Stimulated activated CD4-positive, alpha-beta T cell treated with anti-CD3 and anti-CD28 coated beads, Interleukin-15, amount 100 ng/mL, for 1 hour (primary cell): ENCODE measurements around the gene MAP9.
"Not testable (repeated sequence)": the region's sequence is repeated elsewhere in the genome, so short reads cannot be mapped to it uniquely, and the experiment has no call there.

Experiments
- DNase-seq, 2 donors: peaks; one replicate each; pipeline ENCODE4 v3.0.0-alpha.2; 2020; ENCODE audit warnings: low read depth in 1 of 2, low spot score in 1 of 2

MAP9 gene

GRCh38 chr4:155376387-155377268 is at the start of gene MAP9:
TSS of gene MAP9 (minus strand) at chr4:155376965. CDS start at chr4:155375850, 1,115 bp downstream.
- peak; percentile 64 to 75 for DNase-seq

- not testable (repeated sequence) for DNase-seq
Measured at GRCh38 chr4:155424778-155425177, 48.0 kb upstream of the MAP9 start.

GRCh38 chr4:155423671-155424070 is 46.9 kb upstream of the MAP9 start:
- DNase-seq = no peak

GRCh38 chr4:155419266-155419665 is 42.5 kb upstream of the MAP9 start:
- no peak for DNase-seq

GRCh38 chr4:155415662-155416061 is 38.9 kb upstream of the MAP9 start:
- no peak for DNase-seq

- DNase-seq = no peak
Measured at GRCh38 chr4:155413451-155413850, 36.7 kb upstream of the MAP9 start.

GRCh38 chr4:155411546-155411945 is 34.8 kb upstream of the MAP9 start:
- no peak for DNase-seq

GRCh38 chr4:155408796-155409195 is 32.0 kb upstream of the MAP9 start:
- no peak for DNase-seq

GRCh38 chr4:155407480-155407879 is 30.7 kb upstream of the MAP9 start:
- DNase-seq = no peak

GRCh38 chr4:155405059-155405458 is 28.3 kb upstream of the MAP9 start:
- DNase-seq = no peak

- no peak for DNase-seq
Measured at GRCh38 chr4:155403886-155404285, 27.1 kb upstream of the MAP9 start.

GRCh38 chr4:155402941-155403340 is 26.2 kb upstream of the MAP9 start:
- no peak for DNase-seq

GRCh38 chr4:155400893-155401292 is 24.1 kb upstream of the MAP9 start:
- DNase-seq = no peak

- DNase-seq = no peak
Measured at GRCh38 chr4:155399974-155400697, 23.4 kb upstream of the MAP9 start.

- DNase-seq = no peak
Measured at GRCh38 chr4:155392481-155393184, 15.9 kb upstream of the MAP9 start.

- DNase-seq = no peak
Measured at GRCh38 chr4:155391932-155392331, 15.2 kb upstream of the MAP9 start.

- no peak for DNase-seq
Measured at GRCh38 chr4:155388162-155388561, 11.4 kb upstream of the MAP9 start.

GRCh38 chr4:155383541-155383940 is 6.8 kb upstream of the MAP9 start:
- DNase-seq = no peak

- no peak for DNase-seq
Measured at GRCh38 chr4:155377276-155377675, 511 bp upstream of the MAP9 start.

- no peak for DNase-seq
Measured at GRCh38 chr4:155371432-155372043, 5.2 kb downstream of the MAP9 start.

- no peak for DNase-seq
Measured at GRCh38 chr4:155367608-155368007, 9.2 kb downstream of the MAP9 start.
